ENCODE results near the gene NOL7. TPM values are rescaled to one million over a fixed set of nuclear protein-coding genes. Genes with fewer than 3 reads are reported as not detected.

NOL7 gene
- total RNA-seq, 4 donors from 2014 or later = 44.9 to 69.0 (median 63.8) TPM

DNA sequence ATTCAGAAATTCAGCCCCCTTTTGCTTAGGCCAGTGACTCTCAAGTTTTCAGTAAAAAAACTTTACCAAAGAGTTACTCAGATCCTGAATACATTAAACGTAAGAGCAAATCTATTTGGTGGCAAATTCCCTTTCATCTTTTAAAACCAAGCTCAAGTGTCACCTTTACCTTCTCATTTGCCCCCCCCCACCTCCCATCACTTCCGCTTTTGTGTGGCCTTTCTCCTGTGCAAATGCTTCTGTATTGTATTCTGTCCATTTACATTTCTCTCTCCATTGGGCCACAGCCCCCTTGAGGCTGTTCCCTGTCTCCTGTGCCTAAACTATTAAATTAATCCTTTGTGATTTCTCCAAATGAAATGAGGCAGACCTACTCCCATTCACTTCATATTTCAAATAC, 1.9 kb downstream of the NOL7 start:
- no peak for TF ChIP-seq CTCF (IDR thresholded peaks at IDR 0.05 in 4 of 5, conservative IDR thresholded peaks at IDR 0.05 in 1 of 5)
- TF ChIP-seq POLR2A (IDR thresholded peaks at IDR 0.05) = no peak
- intact Hi-C loops (cut with DNase I; ENCODE audit: low total_unique reads) (no loop called here), in situ Hi-C loops (cut with MboI; ENCODE audit: low sequenced_read_pairs in 4 of 4) (loop anchor here in 3 of 4 donors (10.0 to 25.0 kb wide), 3 partner anchors 88 to 148 kb away; partner anchors contain the start of gene RANBP9 (in 1 of the 3))
- Histone ChIP-seq H3K4me1 (peaks cover 16 to 25% of the 10 kb centered on the region in 2 donors), H3K36me3 (peaks cover 0 to 59% of the 10 kb centered on the region in 2 donors), H3K4me3 (no peak overlapping the region), H3K9me3 (no peaks in the 10 kb centered on the region), H3K27me3 (no peaks in the 10 kb centered on the region), H3K27ac (no peak overlapping the region)
- DNase-seq (no peak), ATAC-seq (no peak)

DNA sequence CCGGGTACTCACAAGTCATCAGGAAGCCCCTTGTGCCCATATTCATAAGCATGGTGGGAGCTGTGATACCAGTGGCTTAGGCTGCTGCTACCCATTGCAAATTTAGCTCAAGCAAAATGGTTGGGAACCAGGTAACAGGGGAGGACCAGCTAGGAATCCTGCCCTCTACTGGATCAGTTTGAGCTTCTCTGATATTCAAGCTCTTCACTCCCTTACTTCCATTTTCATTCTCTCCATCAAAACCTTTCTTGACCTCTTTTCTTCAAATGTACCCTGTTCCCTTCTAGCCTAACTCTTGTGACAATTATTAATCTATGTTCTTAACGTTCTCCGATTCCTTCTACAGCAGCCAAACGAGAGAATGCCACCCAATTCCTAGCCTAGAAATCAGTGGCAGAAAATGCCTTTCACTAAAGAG, 9.7 kb downstream of the NOL7 start:
- ATAC-seq = peak in 1 of 2 donors; percentile 64

DNA sequence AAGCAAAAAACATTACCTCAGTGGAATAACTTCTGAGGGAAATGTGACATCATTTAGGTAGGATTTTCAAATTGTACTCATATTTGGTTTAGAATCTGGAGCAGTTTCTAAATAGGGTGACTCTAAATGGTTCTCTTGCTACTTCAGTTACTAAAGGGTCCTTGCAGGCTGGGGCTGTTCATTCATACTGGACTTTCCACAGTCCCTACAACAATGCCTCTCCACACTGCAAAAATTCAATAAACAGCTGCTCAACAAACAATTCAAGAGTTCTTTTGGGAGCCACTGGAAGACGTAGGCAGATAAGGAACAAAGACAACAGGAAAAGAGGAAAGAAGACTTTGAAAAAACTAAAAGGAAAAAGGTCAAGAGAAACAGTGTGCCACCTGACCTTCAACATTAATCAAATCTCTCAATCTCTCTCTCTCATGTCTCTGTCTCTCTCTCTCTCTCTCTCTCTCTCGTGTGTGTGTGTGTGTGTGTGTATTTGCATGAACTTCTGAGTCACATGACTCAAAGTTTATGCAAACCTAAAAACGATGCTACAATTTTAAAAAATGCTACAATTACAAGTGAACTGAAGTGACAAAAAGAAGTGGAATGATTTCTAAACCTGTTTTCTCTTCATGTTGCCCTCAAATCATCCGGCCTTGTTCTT, 14.5 kb downstream of the NOL7 start:
- in situ Hi-C loops (cut with MboI; ENCODE audit: low sequenced_read_pairs in 4 of 4) = loop anchor here in 1 of 4 donors (25.0 kb wide), 1 partner anchor 133 kb away; no protein-coding TSS in a partner anchor

More for the DNA sequence above, 9.7 kb downstream of the NOL7 start:
- Histone ChIP-seq H3K27me3 (no peaks in the 10 kb centered on the region), H3K4me1 (no peaks in the 10 kb centered on the region), H3K27ac (no peak overlapping the region), H3K36me3 (peaks cover 0 to 72% of the 10 kb centered on the region in 2 donors), H3K4me3 (no peak overlapping the region), H3K9me3 (no peaks in the 10 kb centered on the region)
- TF ChIP-seq CTCF (IDR thresholded peaks at IDR 0.05 in 4 of 5, conservative IDR thresholded peaks at IDR 0.05 in 1 of 5) (peak in 2 of 5 experiments; percentile 14 to 34), POLR2A (IDR thresholded peaks at IDR 0.05) (no peak)
- in situ Hi-C loops (cut with MboI; ENCODE audit: low sequenced_read_pairs in 4 of 4) (loop anchor here in 1 of 4 donors (25.0 kb wide), 2 partner anchors 87 to 137 kb away; partner anchors contain the start of gene RANBP9), intact Hi-C loops (cut with DNase I; ENCODE audit: low total_unique reads) (no loop called here)
- no peak for DNase-seq

GRCh38 chr6:13630499-13630898, 15.4 kb downstream of the NOL7 start:
- Histone ChIP-seq H3K4me3 (no peak overlapping the region), H3K27ac (no peak overlapping the region), H3K4me1 (no peaks in the 10 kb centered on the region), H3K36me3 (peaks cover 0 to 48% of the 10 kb centered on the region in 2 donors), H3K27me3 (no peaks in the 10 kb centered on the region), H3K9me3 (no peaks in the 10 kb centered on the region)
- no peak for ATAC-seq
- TF ChIP-seq POLR2A (IDR thresholded peaks at IDR 0.05) (no peak), CTCF (IDR thresholded peaks at IDR 0.05 in 4 of 5, conservative IDR thresholded peaks at IDR 0.05 in 1 of 5) (no peak)
- intact Hi-C loops (cut with DNase I; ENCODE audit: low total_unique reads) (no loop called here), in situ Hi-C loops (cut with MboI; ENCODE audit: low sequenced_read_pairs in 4 of 4) (loop anchor here in 1 of 4 donors (25.0 kb wide), 1 partner anchor 132 kb away; no protein-coding TSS in a partner anchor)
- no peak for DNase-seq

More for the DNA sequence above, 14.5 kb downstream of the NOL7 start:
- H3K4me1 ChIP-seq = no peaks in the 10 kb centered on the region
- no peaks in the 10 kb centered on the region for H3K27me3 ChIP-seq
- no peak for TF ChIP-seq CTCF (IDR thresholded peaks at IDR 0.05 in 4 of 5, conservative IDR thresholded peaks at IDR 0.05 in 1 of 5)
- TF ChIP-seq POLR2A (IDR thresholded peaks at IDR 0.05) = no peak
- no peak overlapping the region for H3K27ac ChIP-seq
- no peak overlapping the region for H3K4me3 ChIP-seq
- peaks cover 0 to 54% of the 10 kb centered on the region in 2 donors for H3K36me3 ChIP-seq
- no peak for ATAC-seq
- intact Hi-C loops (cut with DNase I; ENCODE audit: low total_unique reads) = no loop called here
- H3K9me3 ChIP-seq = no peaks in the 10 kb centered on the region
- no peak for DNase-seq

All from gastrocnemius medialis (tissue), 4 donors.